ENCODE measurements around the gene ZFYVE21.
"Not testable (repeated sequence)": the region's sequence is repeated elsewhere in the genome, so short reads cannot be mapped to it uniquely, and the experiment has no call there.

The ZFYVE21 gene

GRCh38 chr14:103686831-103687485 is 28.7 kb upstream of the ZFYVE21 start:
- H3K27me3 Mint-ChIP-seq = no peaks in the 10 kb centered on the region
- H3K4me1 Mint-ChIP-seq = peaks cover 6% of the 10 kb centered on the region
- DNase-seq (no peak), ATAC-seq (no peak)
- H3K4me3 Mint-ChIP-seq = no peak overlapping the region
- H3K9me3 Mint-ChIP-seq = no peaks in the 10 kb centered on the region
- peaks cover 12% of the 10 kb centered on the region for H3K36me3 Mint-ChIP-seq (ENCODE audit: low read depth)
- H3K27ac Mint-ChIP-seq = no peak overlapping the region

GRCh38 chr14:103687712-103688111 is 27.9 kb upstream of the ZFYVE21 start:
- no peak for ATAC-seq
- Mint-ChIP-seq H3K9me3 (no peaks in the 10 kb centered on the region), H3K4me1 (peaks cover 6% of the 10 kb centered on the region), H3K4me3 (no peak overlapping the region), H3K27ac (no peak overlapping the region), H3K36me3 (ENCODE audit: low read depth) (peaks cover 12% of the 10 kb centered on the region), H3K27me3 (no peaks in the 10 kb centered on the region)
- no peak for DNase-seq

- ATAC-seq (no peak), DNase-seq (no peak)
- Mint-ChIP-seq H3K9me3 (no peaks in the 10 kb centered on the region), H3K27me3 (no peaks in the 10 kb centered on the region), H3K36me3 (ENCODE audit: low read depth) (peaks cover 12% of the 10 kb centered on the region), H3K4me3 (no peak overlapping the region), H3K27ac (no peak overlapping the region), H3K4me1 (peaks cover 6% of the 10 kb centered on the region)
Measured at GRCh38 chr14:103688441-103688840, 27.2 kb upstream of the ZFYVE21 start.

GRCh38 chr14:103688906-103689902 is 26.4 kb upstream of the ZFYVE21 start:
- ATAC-seq (no peak), DNase-seq (no peak)
- Mint-ChIP-seq H3K4me1 (peaks cover 6% of the 10 kb centered on the region), H3K4me3 (no peak overlapping the region), H3K36me3 (ENCODE audit: low read depth) (peaks cover 15% of the 10 kb centered on the region), H3K27me3 (no peaks in the 10 kb centered on the region), H3K27ac (no peak overlapping the region), H3K9me3 (no peaks in the 10 kb centered on the region)

- Mint-ChIP-seq H3K4me3 (no peak overlapping the region), H3K4me1 (peaks cover 7% of the 10 kb centered on the region), H3K27ac (no peak overlapping the region)
Measured at GRCh38 chr14:103690332-103690731, 25.3 kb upstream of the ZFYVE21 start.

GRCh38 chr14:103691655-103692054 is 24.0 kb upstream of the ZFYVE21 start:
- DNase-seq, H3K4me1 Mint-ChIP-seq, H3K27me3 Mint-ChIP-seq, H3K9me3 Mint-ChIP-seq, H3K4me3 Mint-ChIP-seq, ATAC-seq, H3K27ac Mint-ChIP-seq: not testable (repeated sequence)
- peaks cover 15% of the 10 kb centered on the region for H3K36me3 Mint-ChIP-seq (ENCODE audit: low read depth)

More at GRCh38 chr14:103690332-103690731, 25.3 kb upstream of the ZFYVE21 start:
- DNase-seq (no peak), ATAC-seq (no peak)
- Mint-ChIP-seq H3K9me3 (no peaks in the 10 kb centered on the region), H3K36me3 (ENCODE audit: low read depth) (peaks cover 15% of the 10 kb centered on the region), H3K27me3 (no peaks in the 10 kb centered on the region)

GRCh38 chr14:103692159-103692558 is 23.5 kb upstream of the ZFYVE21 start:
- H3K4me1 Mint-ChIP-seq = peaks cover 10% of the 10 kb centered on the region
- H3K27me3 Mint-ChIP-seq = no peaks in the 10 kb centered on the region
- DNase-seq (no peak), ATAC-seq (no peak)
- H3K9me3 Mint-ChIP-seq = no peaks in the 10 kb centered on the region
- H3K36me3 Mint-ChIP-seq (ENCODE audit: low read depth) = peaks cover 15% of the 10 kb centered on the region
- no peak overlapping the region for H3K27ac Mint-ChIP-seq
- H3K4me3 Mint-ChIP-seq = no peak overlapping the region

GRCh38 chr14:103692871-103693270 is 22.7 kb upstream of the ZFYVE21 start:
- Mint-ChIP-seq H3K9me3 (no peaks in the 10 kb centered on the region), H3K27ac (no peak overlapping the region), H3K4me3 (no peak overlapping the region), H3K4me1 (peaks cover 10% of the 10 kb centered on the region), H3K27me3 (no peaks in the 10 kb centered on the region), H3K36me3 (ENCODE audit: low read depth) (peaks cover 14% of the 10 kb centered on the region)
- DNase-seq (no peak), ATAC-seq (no peak)

- no peak for DNase-seq
- no peak overlapping the region for H3K27ac Mint-ChIP-seq
Measured at GRCh38 chr14:103693515-103693914, 22.1 kb upstream of the ZFYVE21 start.

GRCh38 chr14:103694572-103695026 is 21.0 kb upstream of the ZFYVE21 start:
- H3K27ac Mint-ChIP-seq = no peak overlapping the region
- no peak overlapping the region for H3K4me3 Mint-ChIP-seq
- ATAC-seq (no peak), DNase-seq (no peak)
- H3K36me3 Mint-ChIP-seq (ENCODE audit: low read depth) = peaks cover 8% of the 10 kb centered on the region
- H3K27me3 Mint-ChIP-seq = no peaks in the 10 kb centered on the region
- H3K4me1 Mint-ChIP-seq = peaks cover 8% of the 10 kb centered on the region
- H3K9me3 Mint-ChIP-seq = no peaks in the 10 kb centered on the region

More at GRCh38 chr14:103693515-103693914, 22.1 kb upstream of the ZFYVE21 start:
- Mint-ChIP-seq H3K4me1 (peaks cover 10% of the 10 kb centered on the region), H3K36me3 (ENCODE audit: low read depth) (peaks cover 8% of the 10 kb centered on the region), H3K4me3 (no peak overlapping the region), H3K27me3 (no peaks in the 10 kb centered on the region), H3K9me3 (no peaks in the 10 kb centered on the region)
- ATAC-seq = no peak

GRCh38 chr14:103695296-103696069 is 20.1 kb upstream of the ZFYVE21 start:
- no peak for DNase-seq
- H3K27me3 Mint-ChIP-seq = no peaks in the 10 kb centered on the region
- H3K4me1 Mint-ChIP-seq = peaks cover 5% of the 10 kb centered on the region
- H3K27ac Mint-ChIP-seq = no peak overlapping the region
- peaks cover 7% of the 10 kb centered on the region for H3K36me3 Mint-ChIP-seq (ENCODE audit: low read depth)
- H3K9me3 Mint-ChIP-seq = no peaks in the 10 kb centered on the region
- no peak for ATAC-seq
- H3K4me3 Mint-ChIP-seq = no peak overlapping the region

- Mint-ChIP-seq H3K27ac (no peak overlapping the region), H3K36me3 (ENCODE audit: low read depth) (peaks cover 7% of the 10 kb centered on the region), H3K4me3 (no peak overlapping the region), H3K27me3 (no peaks in the 10 kb centered on the region), H3K9me3 (no peaks in the 10 kb centered on the region), H3K4me1 (peaks cover 3% of the 10 kb centered on the region)
- DNase-seq = no peak
- no peak for ATAC-seq
Measured at GRCh38 chr14:103696070-103696402, 19.6 kb upstream of the ZFYVE21 start.

- H3K27ac Mint-ChIP-seq = no peak overlapping the region
- no peaks in the 10 kb centered on the region for H3K9me3 Mint-ChIP-seq
- DNase-seq = no peak
- no peak overlapping the region for H3K4me3 Mint-ChIP-seq
- H3K36me3 Mint-ChIP-seq (ENCODE audit: low read depth) = peaks cover 7% of the 10 kb centered on the region
- H3K4me1 Mint-ChIP-seq = peaks cover 3% of the 10 kb centered on the region
- no peak for ATAC-seq
- H3K27me3 Mint-ChIP-seq = no peaks in the 10 kb centered on the region
Measured at GRCh38 chr14:103696466-103697071, 19.0 kb upstream of the ZFYVE21 start.

- H3K4me1 Mint-ChIP-seq = peaks cover 3% of the 10 kb centered on the region
- H3K27ac Mint-ChIP-seq = no peak overlapping the region
- no peaks in the 10 kb centered on the region for H3K9me3 Mint-ChIP-seq
- peaks cover 7% of the 10 kb centered on the region for H3K36me3 Mint-ChIP-seq (ENCODE audit: low read depth)
- no peak overlapping the region for H3K4me3 Mint-ChIP-seq
- DNase-seq (no peak), ATAC-seq (no peak)
- no peaks in the 10 kb centered on the region for H3K27me3 Mint-ChIP-seq
Measured at GRCh38 chr14:103697206-103697602, 18.4 kb upstream of the ZFYVE21 start.

Data from activated naive CD8-positive, alpha-beta T cell treated with anti-CD3 and anti-CD28 coated beads, Interleukin-2, amount 50 U/mL, for 24 hours (primary cell).